Esophagus squamous epithelium (tissue), 5 donors: ENCODE data around the gene QRSL1. TPM values are rescaled to one million over a fixed set of nuclear protein-coding genes. Genes with fewer than 3 reads are reported as not detected.
"Not testable (repeated sequence)": the region's sequence is repeated elsewhere in the genome, so short reads cannot be mapped to it uniquely, and the experiment has no call there.

Experiments used
- DNase-seq: peaks from one replicate; lab custom pipeline; 2025; lab: John Stamatoyannopoulos, UW
- H3K27ac ChIP-seq, 4 donors: fragments of 200-600 bp; sonication (generic); one replicate each; pipeline ENCODE4 v1.5.1; 2016 to 2019; ENCODE audit warnings: mild to moderate bottlenecking in 1 of 4
- H3K27me3 ChIP-seq, 4 donors: fragments of 200-600 bp; sonication (generic); 1 replicate in 3 of 4; 2 replicates in 1 of 4; pipeline versions ENCODE4 v1.5.1 to v1.6.0; 2017 to 2021; ENCODE audit warnings: antibody characterized with exemption in 1 of 4
- H3K36me3 ChIP-seq, 3 donors: fragments of 200-600 bp; sonication (generic); one replicate each; pipeline ENCODE4 v1.5.1; 2016 to 2019
- H3K4me1 ChIP-seq, 3 donors: fragments of 200-600 bp; sonication (generic); one replicate each; pipeline ENCODE4 v1.5.1; 2017 to 2019
- H3K4me3 ChIP-seq, 4 donors: fragments of 200-600 bp; sonication (generic); 1 replicate in 3 of 4; 2 replicates in 1 of 4; pipeline ENCODE4 v1.5.1; 2016 to 2019; ENCODE audit warnings: mild to moderate bottlenecking in 2 of 4, moderate library complexity in 1 of 4
- H3K9me3 ChIP-seq, 3 donors: fragments of 200-600 bp; sonication (generic); one replicate each; pipeline ENCODE4 v1.5.1; 2016 to 2019
- POLR2A ChIP-seq, 4 donors: fragments of 450-650 bp; IDR thresholded peaks; one replicate each; pipeline ENCODE4 v1.6.1; 2017; ENCODE audit warnings: antibody characterized with exemption in 4 of 4, mild to moderate bottlenecking in 4 of 4, moderate library complexity in 3 of 4
- WGBS, 2 donors: methylation state at CpG; one replicate each; pipeline ENCODE4 v1.1.5; 2018; 5-methylcytosine and 5-hydroxymethylcytosine counted together
- intact Hi-C: fragments of 100-400 bp; cut with DNase I; formaldehyde crosslinking; loops from one replicate; pipeline ENCODE4 v1.15.0; 2022
- total RNA-seq, 4 donors: library from RNA; depleted of rRNA; stranded (reverse); fragments of >200 nt; gene quantifications; one replicate each; pipeline ENCODE4 v1.1.0, GENCODE V29; 2016
- TF ChIP-seq, protein P1 (sequence below), 6 experiments: fragments of 450-650 bp in 4 of 6; fragments of 200-600 bp in 2 of 6; sonication (generic) in 2 of 6; IDR thresholded peaks; one replicate each; pipeline ENCODE4 v1.5.1; 2016 to 2019; ENCODE audit warnings: antibody characterized with exemption in 6 of 6, mild to moderate bottlenecking in 4 of 6, moderate library complexity in 4 of 6
- donor health status: DM: yes; HTN: yes; CAD: no.

Gene QRSL1
- total RNA-seq, 4 donors from 2014 or later = 4.8 to 11.1 (median 9.3) TPM

DNA sequence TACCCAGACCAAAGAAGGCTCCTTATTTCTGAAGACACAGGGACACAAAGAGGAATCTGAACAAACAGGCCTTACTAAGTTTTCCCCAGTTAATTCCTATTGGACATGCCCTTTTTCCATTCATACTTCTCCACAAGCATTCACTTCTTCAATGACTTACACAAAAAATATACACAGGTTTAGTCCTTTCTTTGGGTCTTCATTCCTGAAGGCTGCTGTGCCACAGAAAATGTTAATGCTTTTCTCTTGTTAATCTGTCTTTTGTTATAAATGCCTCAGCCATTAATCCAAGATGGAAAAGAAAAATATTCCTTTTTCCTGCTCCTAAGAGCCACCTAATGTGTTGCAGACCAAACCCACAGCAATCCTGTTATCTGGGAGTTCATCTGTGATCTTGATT is 71.2 kb downstream of the QRSL1 start:
- Histone ChIP-seq H3K4me3 (no peak overlapping the region), H3K27me3 (no peaks in the 10 kb centered on the region), H3K4me1 (peaks cover 0 to 24% (median 6%) of the 10 kb centered on the region in 3 donors), H3K36me3 (no peaks in the 10 kb centered on the region), H3K27ac (no peak overlapping the region), H3K9me3 (no peaks in the 10 kb centered on the region)
- TF ChIP-seq, protein P1, sequence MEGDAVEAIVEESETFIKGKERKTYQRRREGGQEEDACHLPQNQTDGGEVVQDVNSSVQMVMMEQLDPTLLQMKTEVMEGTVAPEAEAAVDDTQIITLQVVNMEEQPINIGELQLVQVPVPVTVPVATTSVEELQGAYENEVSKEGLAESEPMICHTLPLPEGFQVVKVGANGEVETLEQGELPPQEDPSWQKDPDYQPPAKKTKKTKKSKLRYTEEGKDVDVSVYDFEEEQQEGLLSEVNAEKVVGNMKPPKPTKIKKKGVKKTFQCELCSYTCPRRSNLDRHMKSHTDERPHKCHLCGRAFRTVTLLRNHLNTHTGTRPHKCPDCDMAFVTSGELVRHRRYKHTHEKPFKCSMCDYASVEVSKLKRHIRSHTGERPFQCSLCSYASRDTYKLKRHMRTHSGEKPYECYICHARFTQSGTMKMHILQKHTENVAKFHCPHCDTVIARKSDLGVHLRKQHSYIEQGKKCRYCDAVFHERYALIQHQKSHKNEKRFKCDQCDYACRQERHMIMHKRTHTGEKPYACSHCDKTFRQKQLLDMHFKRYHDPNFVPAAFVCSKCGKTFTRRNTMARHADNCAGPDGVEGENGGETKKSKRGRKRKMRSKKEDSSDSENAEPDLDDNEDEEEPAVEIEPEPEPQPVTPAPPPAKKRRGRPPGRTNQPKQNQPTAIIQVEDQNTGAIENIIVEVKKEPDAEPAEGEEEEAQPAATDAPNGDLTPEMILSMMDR (IDR thresholded peaks at IDR 0.05) = no peak
- TF ChIP-seq POLR2A (IDR thresholded peaks at IDR 0.05) = no peak
- intact Hi-C loops = no loop called here
- DNase-seq = no peak

DNA sequence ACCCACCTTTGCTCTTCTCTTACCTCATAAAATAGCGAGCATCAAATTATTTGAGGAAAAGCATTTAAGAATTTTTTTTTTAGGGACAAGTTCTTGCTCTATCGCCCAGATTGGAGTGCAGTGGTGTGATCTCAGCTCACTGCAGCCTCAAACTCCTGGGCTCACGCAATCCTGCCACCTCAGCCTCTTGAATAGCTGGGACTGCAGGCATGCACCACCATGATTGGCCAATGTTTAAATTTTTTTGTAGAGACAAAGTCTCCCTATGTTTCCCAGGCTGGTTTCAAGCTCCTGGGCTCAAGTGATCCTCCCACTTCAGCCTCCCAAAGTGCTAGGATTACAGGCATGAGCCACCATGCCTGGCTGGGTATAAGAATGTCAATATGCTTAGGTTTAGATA is 71.8 kb downstream of the QRSL1 start:
- 85 to 90% methylated on average over 3 of the region's 3 CpGs for WGBS, 2 donors
- intact Hi-C loops, H3K4me3 ChIP-seq, DNase-seq, H3K27me3 ChIP-seq, H3K27ac ChIP-seq, H3K9me3 ChIP-seq, H3K36me3 ChIP-seq: not testable (repeated sequence)
- H3K4me1 ChIP-seq = peaks cover 0 to 24% (median 6%) of the 10 kb centered on the region in 3 donors

DNA sequence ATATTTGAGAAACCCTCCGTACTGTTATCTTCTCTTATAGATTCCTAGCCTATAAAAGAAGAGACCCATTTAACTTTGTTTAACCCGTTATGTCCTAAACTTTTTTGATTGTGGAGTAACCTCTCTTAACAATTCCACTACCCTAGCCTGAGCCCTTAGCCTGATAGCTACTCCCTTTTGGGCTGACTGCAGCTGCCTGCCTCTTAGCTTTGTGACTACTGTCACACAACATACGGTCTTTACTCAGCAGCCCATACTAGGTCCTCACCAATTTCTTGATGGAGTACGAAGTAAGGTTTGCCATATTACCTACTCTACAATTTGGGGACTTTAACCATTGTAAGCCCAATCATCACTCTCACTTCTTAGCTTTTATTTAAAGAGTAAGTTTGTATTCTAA is 72.7 kb downstream of the QRSL1 start:
- Histone ChIP-seq H3K4me3 (no peak overlapping the region), H3K36me3 (no peaks in the 10 kb centered on the region), H3K27ac (no peak overlapping the region), H3K9me3 (no peaks in the 10 kb centered on the region), H3K27me3 (no peaks in the 10 kb centered on the region), H3K4me1 (peaks cover 0 to 24% (median 6%) of the 10 kb centered on the region in 3 donors)
- DNase-seq = no peak
- intact Hi-C loops = no loop called here
- TF ChIP-seq, protein P1 (IDR thresholded peaks at IDR 0.05) = no peak
- TF ChIP-seq POLR2A (IDR thresholded peaks at IDR 0.05) = no peak
- 62 to 78% methylated on average over 4 of the region's 4 CpGs for WGBS, 2 donors

- intact Hi-C loops = no loop called here
- DNase-seq = no peak
- no peak for TF ChIP-seq POLR2A (IDR thresholded peaks at IDR 0.05)
- TF ChIP-seq, protein P1 (IDR thresholded peaks at IDR 0.05) = no peak
- WGBS, 2 donors = 37 to 46% methylated on average over 10 of the region's 10 CpGs
- H3K9me3 ChIP-seq = no peaks in the 10 kb centered on the region
- H3K4me3 ChIP-seq = peak overlapping the region in 1 of 4 donors; percentile 6
- H3K4me1 ChIP-seq = peaks cover 0 to 24% (median 6%) of the 10 kb centered on the region in 3 donors
- H3K27ac ChIP-seq = no peak overlapping the region
- no peaks in the 10 kb centered on the region for H3K27me3 ChIP-seq
- no peaks in the 10 kb centered on the region for H3K36me3 ChIP-seq
These were observed 73.2 kb downstream of the QRSL1 start for GRCh38 chr6:106702451-106703110.

DNA sequence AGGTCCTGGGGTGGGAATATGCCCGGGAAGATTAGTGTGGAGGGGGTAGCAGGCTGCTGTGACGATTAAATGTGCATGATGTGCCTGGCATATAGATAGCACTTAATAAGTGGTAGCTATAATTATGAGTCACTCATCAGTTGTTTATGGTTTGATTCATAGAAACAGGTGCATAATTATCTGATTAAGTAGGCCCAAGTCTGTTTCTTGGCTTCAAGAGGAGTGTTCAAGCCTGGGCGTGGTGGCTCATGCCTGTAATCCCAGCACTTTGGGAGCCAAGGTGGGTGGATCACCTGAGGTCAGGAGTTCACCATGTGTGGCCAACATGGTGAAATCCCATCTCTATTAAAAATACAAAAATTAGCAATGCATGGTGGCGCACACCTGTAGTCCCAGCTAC is 74.9 kb downstream of the QRSL1 start:
- Histone ChIP-seq H3K4me1 (peaks cover 0 to 24% (median 6%) of the 10 kb centered on the region in 3 donors), H3K4me3 (no peak overlapping the region), H3K27ac (no peak overlapping the region), H3K36me3 (no peaks in the 10 kb centered on the region), H3K9me3 (no peaks in the 10 kb centered on the region), H3K27me3 (no peaks in the 10 kb centered on the region)
- TF ChIP-seq POLR2A (IDR thresholded peaks at IDR 0.05) = no peak
- TF ChIP-seq, protein P1 (IDR thresholded peaks at IDR 0.05) = no peak
- WGBS, 2 donors = 65 to 73% methylated on average over 3 to 4 of the region's 4 CpGs
- intact Hi-C loops = no loop called here
- DNase-seq = no peak
